ENCODE measurements around the gene ID2.

The ID2 gene

GRCh38 chr2:8679567-8679826 is 2.4 kb upstream of the ID2 start:
- Histone ChIP-seq H3K27ac (ENCODE audit: poor library complexity, severe bottlenecking) (no peak overlapping the region), H3K9me3 (ENCODE audit: severe bottlenecking) (no peaks in the 10 kb centered on the region), H3K4me3 (ENCODE audit: severe bottlenecking) (peak overlapping the region; percentile 45), H3K4me1 (ENCODE audit: insufficient read depth, poor library complexity, severe bottlenecking) (peaks cover 7% of the 10 kb centered on the region), H3K27me3 (ENCODE audit: insufficient read depth, poor library complexity, severe bottlenecking) (peaks cover 57% of the 10 kb centered on the region), H3K36me3 (ENCODE audit: low read depth) (no peaks in the 10 kb centered on the region)
- TF ChIP-seq CTCF (IDR thresholded peaks at IDR 0.05; ENCODE audit: poor library complexity, severe bottlenecking), result no peak
- ATAC-seq (ENCODE audit: low read depth), result no peak
- DNase-seq (ENCODE audit: low spot score), result no peak

DNA sequence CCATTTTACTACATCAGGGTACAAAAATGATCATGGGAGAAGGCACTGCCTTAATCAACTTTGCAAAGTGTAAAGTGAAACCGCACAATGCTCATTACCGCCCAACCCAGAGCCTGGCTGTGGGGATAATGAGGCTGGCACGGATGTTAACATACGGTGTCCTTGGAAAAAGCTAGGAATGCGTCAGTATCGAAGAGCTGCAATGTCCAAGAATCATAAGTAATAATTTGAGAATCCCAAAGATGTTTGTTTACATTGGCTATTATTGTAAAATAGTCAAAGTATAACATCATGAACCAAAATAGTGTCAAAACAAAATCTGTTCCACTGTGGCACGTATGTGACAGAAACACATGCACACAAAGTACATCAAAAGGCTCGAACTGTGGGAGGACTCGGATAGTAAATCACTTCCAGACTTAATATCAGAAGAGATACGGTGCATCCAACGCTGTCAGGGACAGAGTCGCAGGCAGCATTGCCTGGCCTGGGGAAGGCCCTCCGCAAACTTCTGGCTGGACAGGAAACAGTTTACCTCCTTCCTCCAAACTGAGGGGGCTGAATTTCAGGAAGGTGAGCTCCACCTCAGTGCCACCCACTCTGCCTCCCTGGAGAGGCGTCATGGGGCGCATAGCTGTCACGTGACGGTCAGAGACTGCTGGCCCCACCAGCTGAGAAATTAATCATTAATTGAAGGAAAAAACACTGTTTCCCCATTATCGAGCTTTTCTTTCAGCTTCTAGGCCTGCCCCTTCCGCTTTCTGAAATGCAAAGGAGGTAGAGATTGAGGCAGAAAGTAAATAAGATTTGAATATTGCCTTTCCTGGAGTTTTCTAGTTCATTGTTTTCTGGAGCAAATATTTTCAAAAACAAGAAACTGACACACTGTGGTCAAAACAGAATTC is 1.8 kb upstream of the ID2 start:
- DNase-seq (ENCODE audit: low spot score), result no peak
- Histone ChIP-seq H3K27me3 (ENCODE audit: insufficient read depth, poor library complexity, severe bottlenecking) (peaks cover 63% of the 10 kb centered on the region), H3K4me3 (ENCODE audit: severe bottlenecking) (no peak overlapping the region), H3K4me1 (ENCODE audit: insufficient read depth, poor library complexity, severe bottlenecking) (peaks cover 7% of the 10 kb centered on the region), H3K36me3 (ENCODE audit: low read depth) (no peaks in the 10 kb centered on the region), H3K27ac (ENCODE audit: poor library complexity, severe bottlenecking) (no peak overlapping the region), H3K9me3 (ENCODE audit: severe bottlenecking) (no peaks in the 10 kb centered on the region)
- ATAC-seq (ENCODE audit: low read depth), result no peak
- no peak for TF ChIP-seq CTCF (IDR thresholded peaks at IDR 0.05; ENCODE audit: poor library complexity, severe bottlenecking)

DNA sequence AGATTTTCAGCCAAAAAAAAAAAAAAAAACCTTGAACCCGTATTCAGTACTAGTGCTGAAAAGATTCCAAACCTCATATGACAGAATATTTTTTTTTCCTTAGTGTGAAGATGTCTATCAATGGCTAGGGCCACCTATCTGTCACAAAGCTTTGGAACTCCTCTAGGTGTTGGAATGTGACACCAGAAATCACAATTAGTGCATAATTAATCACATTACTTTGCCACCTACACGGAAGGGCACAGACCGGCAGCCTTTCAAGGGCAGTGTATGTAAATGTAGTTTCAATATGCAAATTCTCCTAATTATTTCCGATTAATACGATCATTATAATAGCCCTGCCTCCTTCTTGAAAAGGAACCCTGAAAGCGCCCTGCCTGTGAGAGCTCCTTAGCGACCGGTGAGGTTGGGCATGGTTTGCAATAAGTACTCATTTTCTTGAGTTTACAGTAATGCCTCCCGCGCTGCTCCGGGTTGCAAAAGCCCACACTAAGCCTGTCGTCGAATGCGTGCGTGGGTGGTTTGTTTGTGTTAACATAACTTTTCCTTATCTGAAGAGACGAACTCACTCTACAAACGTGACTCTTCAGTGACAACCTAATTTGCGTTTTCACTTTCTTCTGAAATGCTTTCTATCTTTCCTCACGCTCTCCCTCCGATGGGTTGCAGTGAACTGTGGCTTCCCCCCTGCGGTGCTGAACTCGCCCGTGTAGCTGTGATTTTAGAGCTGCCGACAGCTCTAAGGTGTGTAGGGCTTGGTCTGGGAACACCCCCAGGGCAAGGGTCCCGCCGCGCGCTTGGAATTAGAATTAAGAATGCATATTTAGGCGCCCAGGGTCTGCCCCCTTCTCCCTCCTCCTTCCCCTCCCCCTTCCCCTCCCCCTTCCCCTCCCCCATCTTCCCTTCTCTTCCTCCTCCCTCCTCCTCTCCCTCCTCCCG is 765 bp upstream of the ID2 start:
- Histone ChIP-seq H3K27me3 (ENCODE audit: insufficient read depth, poor library complexity, severe bottlenecking) (peaks cover 60% of the 10 kb centered on the region), H3K4me3 (ENCODE audit: severe bottlenecking) (peak overlapping the region; percentile 30), H3K27ac (ENCODE audit: poor library complexity, severe bottlenecking) (no peak overlapping the region), H3K4me1 (ENCODE audit: insufficient read depth, poor library complexity, severe bottlenecking) (peaks cover 7% of the 10 kb centered on the region), H3K36me3 (ENCODE audit: low read depth) (no peaks in the 10 kb centered on the region), H3K9me3 (ENCODE audit: severe bottlenecking) (no peaks in the 10 kb centered on the region)
- DNase-seq (ENCODE audit: low spot score) (no peak), ATAC-seq (ENCODE audit: low read depth) (no peak)
- TF ChIP-seq CTCF (IDR thresholded peaks at IDR 0.05; ENCODE audit: poor library complexity, severe bottlenecking), result no peak

- DNase-seq (ENCODE audit: low spot score), result no peak
- H3K4me1 ChIP-seq (ENCODE audit: insufficient read depth, poor library complexity, severe bottlenecking), result peaks cover 7% of the 10 kb centered on the region
- no peak overlapping the region for H3K4me3 ChIP-seq (ENCODE audit: severe bottlenecking)
- peaks cover 41% of the 10 kb centered on the region for H3K27me3 ChIP-seq (ENCODE audit: insufficient read depth, poor library complexity, severe bottlenecking)
- no peaks in the 10 kb centered on the region for H3K9me3 ChIP-seq (ENCODE audit: severe bottlenecking)
- no peaks in the 10 kb centered on the region for H3K36me3 ChIP-seq (ENCODE audit: low read depth)
- TF ChIP-seq CTCF (IDR thresholded peaks at IDR 0.05; ENCODE audit: poor library complexity, severe bottlenecking), result no peak
- no peak overlapping the region for H3K27ac ChIP-seq (ENCODE audit: poor library complexity, severe bottlenecking)
- ATAC-seq (ENCODE audit: low read depth), result no peak
These were observed 1.1 kb downstream of the ID2 start for GRCh38 chr2:8682719-8683667.

Measured in RWPE2 (cell line).